Upper lobe of left lung (tissue), 4 donors: ENCODE results near the gene MCTP1.

ENCODE experiments used
- EP300 ChIP-seq, 4 donors: sonication (generic); formaldehyde crosslinking; IDR thresholded peaks; one replicate each; pipeline ENCODE4 v1.5.1; 2017; ENCODE audit warnings: antibody characterized with exemption in 4 of 4, control low read depth in 2 of 4
- POLR2A ChIP-seq, 4 donors: fragments of 450-650 bp; IDR thresholded peaks; one replicate each; pipeline ENCODE4 v1.5.1; 2016 to 2017; ENCODE audit warnings: antibody characterized with exemption in 4 of 4, mild to moderate bottlenecking in 2 of 4
- POLR2AphosphoS5 ChIP-seq, 2 donors: sonication (generic); formaldehyde crosslinking; IDR thresholded peaks; one replicate each; pipeline ENCODE4 v1.5.1; 2017; ENCODE audit warnings: antibody characterized with exemption in 2 of 2
- TF ChIP-seq, protein P1 (sequence below), 6 experiments: fragments of 450-650 bp in 4 of 6; fragments of 200-600 bp in 2 of 6; sonication (generic) in 2 of 6; IDR thresholded peaks; one replicate each; pipeline ENCODE4 v1.5.1; 2016 to 2019; ENCODE audit warnings: antibody characterized with exemption in 6 of 6

DNA sequence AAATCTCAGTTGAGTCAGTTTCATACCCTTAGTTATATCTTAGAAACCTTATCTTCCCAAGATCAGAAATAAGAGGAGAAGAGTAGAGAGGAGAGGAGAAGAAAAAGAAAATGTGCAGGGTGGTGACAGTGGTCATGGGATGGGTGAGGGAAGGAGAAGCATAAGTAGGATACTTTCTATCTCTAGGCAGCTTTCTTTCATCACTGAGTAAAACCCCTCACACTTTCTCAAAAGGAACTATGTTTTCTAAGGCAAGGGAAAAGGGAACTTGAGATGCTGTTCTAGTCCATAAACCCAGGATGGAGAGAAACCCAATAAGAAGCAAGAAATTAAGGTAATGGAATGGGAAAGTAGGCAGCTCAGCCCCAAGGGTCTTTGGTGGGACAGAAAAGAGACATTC lies 225.3 kb downstream of the MCTP1 start:
- TF ChIP-seq, protein P1, sequence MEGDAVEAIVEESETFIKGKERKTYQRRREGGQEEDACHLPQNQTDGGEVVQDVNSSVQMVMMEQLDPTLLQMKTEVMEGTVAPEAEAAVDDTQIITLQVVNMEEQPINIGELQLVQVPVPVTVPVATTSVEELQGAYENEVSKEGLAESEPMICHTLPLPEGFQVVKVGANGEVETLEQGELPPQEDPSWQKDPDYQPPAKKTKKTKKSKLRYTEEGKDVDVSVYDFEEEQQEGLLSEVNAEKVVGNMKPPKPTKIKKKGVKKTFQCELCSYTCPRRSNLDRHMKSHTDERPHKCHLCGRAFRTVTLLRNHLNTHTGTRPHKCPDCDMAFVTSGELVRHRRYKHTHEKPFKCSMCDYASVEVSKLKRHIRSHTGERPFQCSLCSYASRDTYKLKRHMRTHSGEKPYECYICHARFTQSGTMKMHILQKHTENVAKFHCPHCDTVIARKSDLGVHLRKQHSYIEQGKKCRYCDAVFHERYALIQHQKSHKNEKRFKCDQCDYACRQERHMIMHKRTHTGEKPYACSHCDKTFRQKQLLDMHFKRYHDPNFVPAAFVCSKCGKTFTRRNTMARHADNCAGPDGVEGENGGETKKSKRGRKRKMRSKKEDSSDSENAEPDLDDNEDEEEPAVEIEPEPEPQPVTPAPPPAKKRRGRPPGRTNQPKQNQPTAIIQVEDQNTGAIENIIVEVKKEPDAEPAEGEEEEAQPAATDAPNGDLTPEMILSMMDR (IDR thresholded peaks at IDR 0.05), result no peak
- TF ChIP-seq POLR2A (IDR thresholded peaks at IDR 0.05), result no peak
- TF ChIP-seq EP300 (IDR thresholded peaks at IDR 0.05), result no peak
- no peak for TF ChIP-seq POLR2AphosphoS5 (IDR thresholded peaks at IDR 0.05)
